Measurements from ENCODE around the gene TEC.

The TEC gene

GRCh38 chr4:48261281-48261680 is 8.4 kb downstream of the TEC start:
- DNase-seq (ENCODE audit: low spot score): no peak
- ChIA-PET POLR2A (ENCODE audit: low non-redundant PET) (no interaction called here), CTCF (interaction anchor here (0.6 kb wide), 1 partner anchor 134 kb away, joined by 3 read pairs; no protein-coding TSS in a partner anchor)
- no peak for TF ChIP-seq CTCF (conservative IDR thresholded peaks at IDR 0.05; ENCODE audit: low read depth)
- no peak overlapping the region for H3K27ac ChIP-seq

- no peak overlapping the region for H3K27ac ChIP-seq
- CTCF ChIA-PET: interaction anchor here (0.7 kb wide), 1 partner anchor 135 kb away, joined by 4 read pairs; no protein-coding TSS in a partner anchor
- POLR2A ChIA-PET (ENCODE audit: low non-redundant PET): no interaction called here
- TF ChIP-seq CTCF (conservative IDR thresholded peaks at IDR 0.05; ENCODE audit: low read depth): no peak
- DNase-seq (ENCODE audit: low spot score): no peak
These were observed 9.9 kb downstream of the TEC start for GRCh38 chr4:48259748-48260147.

GRCh38 chr4:48258845-48259397 is 10.7 kb downstream of the TEC start:
- ChIA-PET POLR2A (ENCODE audit: low non-redundant PET) (no interaction called here), CTCF (no interaction called here)
- H3K27ac ChIP-seq: no peak overlapping the region
- no peak for DNase-seq (ENCODE audit: low spot score)
- TF ChIP-seq CTCF (conservative IDR thresholded peaks at IDR 0.05; ENCODE audit: low read depth): no peak

- no peak overlapping the region for H3K27ac ChIP-seq
- no peak for TF ChIP-seq CTCF (conservative IDR thresholded peaks at IDR 0.05; ENCODE audit: low read depth)
- no peak for DNase-seq (ENCODE audit: low spot score)
- ChIA-PET CTCF (interaction anchor here (0.5 kb wide), 1 partner anchor 136 kb away, joined by 3 read pairs; no protein-coding TSS in a partner anchor), POLR2A (ENCODE audit: low non-redundant PET) (no interaction called here)
These were observed 13.7 kb downstream of the TEC start for GRCh38 chr4:48255959-48256342.

- CTCF ChIA-PET: interaction anchor here (0.5 kb wide), 2 partner anchors 135 to 451 kb away, joined by 3 to 4 read pairs; no protein-coding TSS in a partner anchor
- no peak overlapping the region for H3K27ac ChIP-seq
- no peak for DNase-seq (ENCODE audit: low spot score)
- no peak for TF ChIP-seq CTCF (conservative IDR thresholded peaks at IDR 0.05; ENCODE audit: low read depth)
- POLR2A ChIA-PET (ENCODE audit: low non-redundant PET): no interaction called here
These were observed 14.3 kb downstream of the TEC start for GRCh38 chr4:48255072-48255958.

- no peak overlapping the region for H3K27ac ChIP-seq
- no peak for TF ChIP-seq CTCF (conservative IDR thresholded peaks at IDR 0.05; ENCODE audit: low read depth)
- no peak for DNase-seq (ENCODE audit: low spot score)
- POLR2A ChIA-PET (ENCODE audit: low non-redundant PET): no interaction called here
- CTCF ChIA-PET: interaction anchor here (0.5 kb wide), 1 partner anchor 452 kb away, joined by 4 read pairs; no protein-coding TSS in a partner anchor
These were observed 15.1 kb downstream of the TEC start for GRCh38 chr4:48254381-48255071.

All from RWPE1 (cell line).